K562 (cell line): ENCODE data around the gene DDT. TPM values are rescaled to one million over a fixed set of nuclear protein-coding genes. Genes with fewer than 3 reads are reported as not detected.

Experiments
- ATAC-seq: fragments of 200-7000 bp; cut with Tn5 transposase; 3 replicates; pipeline ENCODE4 v1.9.1; 2020; ENCODE audit warnings: moderate library complexity
- BruUV-seq: library from RNA; stranded (reverse); fragments of 400-500 nt; replicated peaks from 2 replicates; lab custom pipeline; 2021; lab: Mats Ljungman, UMichigan
- CTCF ChIA-PET: fragments of 300-600 bp; formaldehyde crosslinking; extraction: SDS; loops from one replicate; lab custom pipeline; 2021; ENCODE audit warnings: low intra/inter-chr PET ratio; lab: Yijun Ruan, JAX
- POLR2A ChIA-PET: fragments of 300-600, 350-650 bp; sonication (Branson Sonifier 250); formaldehyde crosslinking; extraction: SDS; loops from one replicate; lab custom pipeline; 2021; ENCODE audit warnings: antibody characterized with exemption, inconsistent platforms; lab: Yijun Ruan, JAX
- DNase-seq, 4 experiments: peaks; one replicate each; pipeline versions ENCODE4 v3.0.0 to v3.0.0-alpha.2; 2011 to 2018; ENCODE audit warnings: low spot score in 3 of 4, mixed read lengths in 3 of 4; ENCODE audit errors: extremely low read depth in 1 of 4
- FAIRE-seq: peaks from 2 replicates; lab custom pipeline; 2011; peaks lifted over from hg19 to GRCh38; lab: Jason Lieb, UNC
- H2AFZ ChIP-seq: 2 replicates; pipeline ENCODE4 v1.6.0; 2011; ENCODE audit warnings: low read depth, low read length, control low read depth, inconsistent platforms
- H3K27ac ChIP-seq: fragments of 200-600 bp; 3 replicates; pipeline ENCODE4 v1.8.0; 2011; ENCODE audit warnings: low read depth, mild to moderate bottlenecking, control low read depth, inconsistent platforms, low read length, moderate library complexity, mixed read lengths; ENCODE audit errors: extremely low read depth
- H3K27me3 ChIP-seq, 2 experiments: fragments of 300-600 bp in 1 of 2; 2 replicates in 1 of 2; 3 replicates in 1 of 2; pipeline versions ENCODE4 v1.6.0 to v1.8.0; 2011; ENCODE audit warnings: inconsistent platforms in 2 of 2, low read length in 2 of 2, mild to moderate bottlenecking in 1 of 2, mixed read lengths in 1 of 2, moderate library complexity in 1 of 2; ENCODE audit not compliant: control insufficient read depth in 2 of 2, insufficient read depth in 2 of 2
- H3K36me3 ChIP-seq: fragments of 300-600 bp; 3 replicates; pipeline ENCODE4 v1.8.0; 2011; ENCODE audit warnings: mild to moderate bottlenecking, low read length, inconsistent platforms; ENCODE audit not compliant: control insufficient read depth, insufficient read depth
- H3K4me1 ChIP-seq, 2 experiments: fragments of 200-600 bp in 1 of 2; replicated peaks in 1 of 2; 2 replicates in 1 of 2; 3 replicates in 1 of 2; pipeline versions ENCODE4 v1.5.1 to v1.8.0; 2011; ENCODE audit warnings: inconsistent platforms in 2 of 2, low read length in 2 of 2, mild to moderate bottlenecking in 1 of 2, mixed read lengths in 1 of 2, moderate library complexity in 1 of 2; ENCODE audit not compliant: control insufficient read depth in 2 of 2, insufficient read depth in 2 of 2
- H3K4me2 ChIP-seq: 2 replicates; pipeline ENCODE4 v1.6.1; 2011; ENCODE audit warnings: low read length, control low read depth, inconsistent platforms, mixed read lengths; ENCODE audit not compliant: insufficient read depth
- H3K4me3 ChIP-seq: fragments of 200-600 bp; sonication (generic), shearing (Covaris generic); 2 replicates; pipeline ENCODE4 v1.5.1; 2016; ENCODE audit warnings: control low read depth, inconsistent platforms
- H3K79me2 ChIP-seq: fragments of 200-600 bp; 3 replicates; pipeline ENCODE4 v1.8.0; 2011; ENCODE audit warnings: low read length, inconsistent platforms; ENCODE audit not compliant: control insufficient read depth, insufficient read depth
- H3K9ac ChIP-seq, 2 experiments: 2 replicates each; pipeline versions ENCODE4 v1.6.0 to v1.6.1; 2011; ENCODE audit warnings: low read depth in 2 of 2, low read length in 2 of 2, control low read depth in 1 of 2, inconsistent platforms in 1 of 2, mild to moderate bottlenecking in 1 of 2, mixed read lengths in 1 of 2; ENCODE audit not compliant: insufficient read depth in 1 of 2
- H3K9me1 ChIP-seq: one replicate; pipeline ENCODE4 v1.6.0; 2011; ENCODE audit warnings: inconsistent platforms, mild to moderate bottlenecking, low read length, moderate library complexity; ENCODE audit not compliant: control insufficient read depth, insufficient read depth
- H3K9me3 ChIP-seq: replicated peaks from 2 replicates; pipeline ENCODE4 v1.5.1; 2011; ENCODE audit warnings: low read depth, low read length, inconsistent platforms; ENCODE audit not compliant: control insufficient read depth, insufficient read depth
- H4K20me1 ChIP-seq: replicated peaks from 2 replicates; pipeline ENCODE4 v1.6.1; 2011; ENCODE audit warnings: low read length, inconsistent platforms, mixed read lengths; ENCODE audit not compliant: control insufficient read depth, insufficient read depth
- BRF1 ChIP-seq: IDR thresholded peaks from 3 replicates; pipeline ENCODE4 v1.6.1; 2011; ENCODE audit warnings: borderline replicate concordance, mild to moderate bottlenecking; ENCODE audit not compliant: insufficient read length; ENCODE audit errors: extremely low read depth
- KAT2B ChIP-seq: IDR thresholded peaks from one replicate; pipeline ENCODE4 v1.6.1; 2012; ENCODE audit warnings: low read depth, mild to moderate bottlenecking, control low read depth, inconsistent platforms, low read length, moderate library complexity
- POLR2AphosphoS5 ChIP-seq: IDR thresholded peaks from 2 replicates; pipeline ENCODE4 v1.6.1; 2011; ENCODE audit warnings: mild to moderate bottlenecking, low read depth, low read length, moderate library complexity; ENCODE audit not compliant: control insufficient read depth, insufficient read depth
- ZNF133 ChIP-seq: fragments of 250-450 bp; sonication (Bioruptor Pico); IDR thresholded peaks from 2 replicates; pipeline ENCODE4 v1.4.0; 2020; ENCODE audit warnings: mild to moderate bottlenecking
- ZNF143 ChIP-seq: sonication (generic); formaldehyde crosslinking; IDR thresholded peaks from 2 replicates; pipeline ENCODE4 v1.9.0; 2022; ENCODE audit warnings: mild to moderate bottlenecking, missing genetic modification reagents
- ZNF224 ChIP-seq: sonication (generic); formaldehyde crosslinking; IDR thresholded peaks from 2 replicates; pipeline ENCODE4 v1.8.0; 2022; ENCODE audit warnings: mild to moderate bottlenecking, missing genetic modification reagents
- ZNF41 ChIP-seq: fragments of 250-450 bp; sonication (Bioruptor Pico); conservative IDR thresholded peaks from 2 replicates; pipeline ENCODE4 v1.4.0; 2020; ENCODE audit warnings: mild to moderate bottlenecking
- WGBS: fragments of 100-300 bp; shearing (Covaris generic); methylation state at CpG from one replicate; pipeline ENCODE4 v1.1.6; 2016; ENCODE audit warnings: low coverage, mixed read lengths; ENCODE audit not compliant: insufficient coverage; ENCODE audit errors: missing lambda C conversion rate; 5-methylcytosine and 5-hydroxymethylcytosine counted together
- in situ Hi-C: fragments of 300-500 bp; cut with MboI; formaldehyde crosslinking; loops from 4 replicates; pipeline ENCODE4 v1.15.0; 2018; ENCODE audit warnings: inconsistent platforms, mixed read lengths
- intact Hi-C: fragments of 100-400 bp; cut with micrococcal nuclease; formaldehyde crosslinking; loops from 2 replicates; pipeline ENCODE4 v1.14.2; 2022
- polyA plus RNA-seq, 8 experiments: library from polyadenylated mRNA; depleted of rRNA in 4 of 8; stranded (reverse) in 5 of 8; unstranded in 3 of 8; fragments of >200 nt; fragmentation: Nextera tagmentation in 2 of 8; fragmentation: Illumina TruSeq in 1 of 8; extraction: Ambion mirVana in 2 of 8; extraction: Trizol in 1 of 8; gene quantifications; 2 replicates each; pipeline versions ENCODE4 v1.2.1 to v1.2.3, GENCODE V29; 2011 to 2014; ENCODE audit warnings: inconsistent platforms in 1 of 8, missing spikeins in 1 of 8
- total RNA-seq, 7 experiments: library from RNA; depleted of rRNA in 6 of 7; stranded (reverse); fragments of >200 nt in 6 of 7; fragmentation: Illumina TruSeq in 2 of 7; extraction: Trizol in 2 of 7; gene quantifications; 2 replicates each; pipeline versions ENCODE4 v1.2.1 to v1.2.3, GENCODE V29; 2011 to 2021; ENCODE audit warnings: low replicate concordance in 1 of 7
- TF ChIP-seq, protein P1 (sequence below), 2 experiments: fragments of 450-650 bp; IDR thresholded peaks; 2 replicates each; pipeline ENCODE4 v1.6.1; 2016
- TF ChIP-seq, protein P2 (sequence below), 2 experiments: IDR thresholded peaks; 2 replicates each; pipeline ENCODE4 v1.6.1; 2012; ENCODE audit warnings: improper control_type of control experiment in 2 of 2, low read depth in 2 of 2, low read length in 2 of 2, borderline replicate concordance in 1 of 2
- TF ChIP-seq, protein P3 (sequence below): fragments of 250-450 bp; sonication (Bioruptor Pico); IDR thresholded peaks from 2 replicates; pipeline ENCODE4 v1.8.0; 2022; ENCODE audit warnings: inconsistent platforms
- TF ChIP-seq, protein P4 (sequence below): fragments of 250-450 bp; sonication (Bioruptor Pico); IDR thresholded peaks from 2 replicates; pipeline ENCODE4 v1.5.0; 2021
- TF ChIP-seq, protein P5 (sequence below), 2 experiments: IDR thresholded peaks in 1 of 2; conservative IDR thresholded peaks in 1 of 2; 2 replicates each; pipeline ENCODE4 v1.6.1; 2016; ENCODE audit warnings: low read depth in 2 of 2, mild to moderate bottlenecking in 1 of 2, missing compliant biosample characterization in 1 of 2, missing genetic modification characterization in 1 of 2, moderate library complexity in 1 of 2

The DDT gene
- total and polyA plus RNA-seq, 9 of the 15 experiments (the other 6 are each of a cell fraction or from before 2014, with no cell fraction given), result 24.0 to 209 (median 63.2) TPM

DNA sequence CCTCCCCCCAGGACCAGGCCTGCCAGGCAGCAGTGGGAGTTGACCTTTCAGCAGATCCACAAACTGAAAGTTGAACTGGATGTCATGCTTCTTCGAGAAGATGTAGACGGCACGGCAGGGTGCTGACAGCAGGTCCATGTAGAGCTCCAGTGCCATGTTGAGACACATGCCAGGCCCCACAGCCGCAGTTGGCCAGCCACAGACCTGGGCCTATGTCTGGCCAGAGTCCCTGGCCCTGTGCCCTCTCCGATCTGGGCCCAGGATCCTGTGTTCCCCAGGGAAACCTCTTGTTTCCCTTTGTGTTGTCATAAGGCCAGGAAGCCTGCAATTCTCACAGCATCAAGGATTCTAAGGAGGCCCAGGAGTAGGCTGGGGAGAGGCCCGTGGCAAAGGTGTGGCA, 31.0 kb upstream of the DDT start, which contains the start of gene GSTT4:
TSS of gene GSTT4 (minus strand) at position 253 of the 400 bp plus-strand sequence. CDS start at position 156, 97 bp downstream.
- Histone ChIP-seq H3K27ac (no peak within 1 kb of the TSS), H4K20me1 (no peaks in the 10 kb centered on the region), H3K79me2 (no peaks in the 10 kb centered on the region), H2AFZ (no peak within 1 kb of the TSS), H3K4me1 (peaks cover 9 to 18% of the 10 kb centered on the region in 2 experiments; a peak in 4 of 5 replicates), H3K4me2 (no peak within 1 kb of the TSS), H3K9me3 (peaks cover 3% of the 10 kb centered on the region; the same call in 1 of the 2 replicates), H3K4me3 (no peak within 1 kb of the TSS), H3K9me1 (no peaks in the 10 kb centered on the region), H3K9ac (peak within 1 kb of the TSS in 1 of 2 experiments; percentile 65; a peak in 1 of 4 replicates), H3K27me3 (no peaks in the 10 kb centered on the region), H3K36me3 (no peaks in the 10 kb centered on the region)
- in situ Hi-C loops, result loop anchor here (5.0 kb wide), 1 partner anchor 68 kb away; no protein-coding TSS in a partner anchor
- BruUV-seq, result no TSS peak
- ChIA-PET CTCF (no interaction called here), POLR2A (no interaction called here)
- DNase-seq (no peak), FAIRE-seq (no peak), ATAC-seq (no peak)
- intact Hi-C loops, result no loop called here
- 40% methylated on average over 6 of the region's 6 CpGs for WGBS
- TF ChIP-seq, protein P1, sequence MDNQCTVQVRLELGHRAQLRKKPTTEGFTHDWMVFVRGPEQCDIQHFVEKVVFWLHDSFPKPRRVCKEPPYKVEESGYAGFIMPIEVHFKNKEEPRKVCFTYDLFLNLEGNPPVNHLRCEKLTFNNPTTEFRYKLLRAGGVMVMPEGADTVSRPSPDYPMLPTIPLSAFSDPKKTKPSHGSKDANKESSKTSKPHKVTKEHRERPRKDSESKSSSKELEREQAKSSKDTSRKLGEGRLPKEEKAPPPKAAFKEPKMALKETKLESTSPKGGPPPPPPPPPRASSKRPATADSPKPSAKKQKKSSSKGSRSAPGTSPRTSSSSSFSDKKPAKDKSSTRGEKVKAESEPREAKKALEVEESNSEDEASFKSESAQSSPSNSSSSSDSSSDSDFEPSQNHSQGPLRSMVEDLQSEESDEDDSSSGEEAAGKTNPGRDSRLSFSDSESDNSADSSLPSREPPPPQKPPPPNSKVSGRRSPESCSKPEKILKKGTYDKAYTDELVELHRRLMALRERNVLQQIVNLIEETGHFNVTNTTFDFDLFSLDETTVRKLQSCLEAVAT (IDR thresholded peaks at IDR 0.05), result no peak
- TF ChIP-seq, protein P2, sequence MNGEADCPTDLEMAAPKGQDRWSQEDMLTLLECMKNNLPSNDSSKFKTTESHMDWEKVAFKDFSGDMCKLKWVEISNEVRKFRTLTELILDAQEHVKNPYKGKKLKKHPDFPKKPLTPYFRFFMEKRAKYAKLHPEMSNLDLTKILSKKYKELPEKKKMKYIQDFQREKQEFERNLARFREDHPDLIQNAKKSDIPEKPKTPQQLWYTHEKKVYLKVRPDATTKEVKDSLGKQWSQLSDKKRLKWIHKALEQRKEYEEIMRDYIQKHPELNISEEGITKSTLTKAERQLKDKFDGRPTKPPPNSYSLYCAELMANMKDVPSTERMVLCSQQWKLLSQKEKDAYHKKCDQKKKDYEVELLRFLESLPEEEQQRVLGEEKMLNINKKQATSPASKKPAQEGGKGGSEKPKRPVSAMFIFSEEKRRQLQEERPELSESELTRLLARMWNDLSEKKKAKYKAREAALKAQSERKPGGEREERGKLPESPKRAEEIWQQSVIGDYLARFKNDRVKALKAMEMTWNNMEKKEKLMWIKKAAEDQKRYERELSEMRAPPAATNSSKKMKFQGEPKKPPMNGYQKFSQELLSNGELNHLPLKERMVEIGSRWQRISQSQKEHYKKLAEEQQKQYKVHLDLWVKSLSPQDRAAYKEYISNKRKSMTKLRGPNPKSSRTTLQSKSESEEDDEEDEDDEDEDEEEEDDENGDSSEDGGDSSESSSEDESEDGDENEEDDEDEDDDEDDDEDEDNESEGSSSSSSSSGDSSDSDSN (IDR thresholded peaks at IDR 0.05; ENCODE audit: borderline replicate concordance in 1 of 2, low read depth in 2 of 2, low read length in 2 of 2), result no peak
- TF ChIP-seq, protein P3, sequence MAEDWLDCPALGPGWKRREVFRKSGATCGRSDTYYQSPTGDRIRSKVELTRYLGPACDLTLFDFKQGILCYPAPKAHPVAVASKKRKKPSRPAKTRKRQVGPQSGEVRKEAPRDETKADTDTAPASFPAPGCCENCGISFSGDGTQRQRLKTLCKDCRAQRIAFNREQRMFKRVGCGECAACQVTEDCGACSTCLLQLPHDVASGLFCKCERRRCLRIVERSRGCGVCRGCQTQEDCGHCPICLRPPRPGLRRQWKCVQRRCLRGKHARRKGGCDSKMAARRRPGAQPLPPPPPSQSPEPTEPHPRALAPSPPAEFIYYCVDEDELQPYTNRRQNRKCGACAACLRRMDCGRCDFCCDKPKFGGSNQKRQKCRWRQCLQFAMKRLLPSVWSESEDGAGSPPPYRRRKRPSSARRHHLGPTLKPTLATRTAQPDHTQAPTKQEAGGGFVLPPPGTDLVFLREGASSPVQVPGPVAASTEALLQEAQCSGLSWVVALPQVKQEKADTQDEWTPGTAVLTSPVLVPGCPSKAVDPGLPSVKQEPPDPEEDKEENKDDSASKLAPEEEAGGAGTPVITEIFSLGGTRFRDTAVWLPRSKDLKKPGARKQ, result no peak
- TF ChIP-seq, protein P4, sequence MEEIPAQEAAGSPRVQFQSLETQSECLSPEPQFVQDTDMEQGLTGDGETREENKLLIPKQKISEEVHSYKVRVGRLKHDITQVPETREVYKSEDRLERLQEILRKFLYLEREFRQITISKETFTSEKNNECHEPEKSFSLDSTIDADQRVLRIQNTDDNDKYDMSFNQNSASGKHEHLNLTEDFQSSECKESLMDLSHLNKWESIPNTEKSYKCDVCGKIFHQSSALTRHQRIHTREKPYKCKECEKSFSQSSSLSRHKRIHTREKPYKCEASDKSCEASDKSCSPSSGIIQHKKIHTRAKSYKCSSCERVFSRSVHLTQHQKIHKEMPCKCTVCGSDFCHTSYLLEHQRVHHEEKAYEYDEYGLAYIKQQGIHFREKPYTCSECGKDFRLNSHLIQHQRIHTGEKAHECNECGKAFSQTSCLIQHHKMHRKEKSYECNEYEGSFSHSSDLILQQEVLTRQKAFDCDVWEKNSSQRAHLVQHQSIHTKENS (CRISPR knock-in tag), result no peak
- TF ChIP-seq ZNF224 (CRISPR knock-in tag) (no peak), ZNF143 (CRISPR knock-in tag) (no peak), BRF1 (no peak), POLR2AphosphoS5 (no peak), ZNF133 (CRISPR knock-in tag) (no peak), ZNF41 (CRISPR knock-in tag) (no peak), KAT2B (no peak)
- TF ChIP-seq, protein P5, sequence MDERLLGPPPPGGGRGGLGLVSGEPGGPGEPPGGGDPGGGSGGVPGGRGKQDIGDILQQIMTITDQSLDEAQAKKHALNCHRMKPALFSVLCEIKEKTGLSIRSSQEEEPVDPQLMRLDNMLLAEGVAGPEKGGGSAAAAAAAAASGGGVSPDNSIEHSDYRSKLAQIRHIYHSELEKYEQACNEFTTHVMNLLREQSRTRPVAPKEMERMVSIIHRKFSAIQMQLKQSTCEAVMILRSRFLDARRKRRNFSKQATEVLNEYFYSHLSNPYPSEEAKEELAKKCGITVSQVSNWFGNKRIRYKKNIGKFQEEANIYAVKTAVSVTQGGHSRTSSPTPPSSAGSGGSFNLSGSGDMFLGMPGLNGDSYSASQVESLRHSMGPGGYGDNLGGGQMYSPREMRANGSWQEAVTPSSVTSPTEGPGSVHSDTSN (CRISPR knock-in tag; IDR thresholded peaks at IDR 0.05; ENCODE audit: low read depth), result no peak
- TF ChIP-seq, protein P5 (tag; conservative IDR thresholded peaks at IDR 0.05; ENCODE audit: low read depth), result no peak
